ENCODE measurements around the gene DSC1.

The DSC1 gene

GRCh38 chr18:31143025-31143424 lies 19.6 kb downstream of the DSC1 start:
- Histone ChIP-seq H3K4me2 (ENCODE audit: low read length) (no peak overlapping the region), H2AFZ (ENCODE audit: low read length) (no peak overlapping the region), H3K79me2 (ENCODE audit: insufficient read depth, low read length) (no peaks in the 10 kb centered on the region), H3K27me3 (ENCODE audit: insufficient read depth, low read length) (no peaks in the 10 kb centered on the region), H3K9ac (ENCODE audit: low read length) (no peak overlapping the region), H3K9me3 (ENCODE audit: low read length) (no peaks in the 10 kb centered on the region), H3K36me3 (ENCODE audit: insufficient read depth, low read length) (no peaks in the 10 kb centered on the region), H3K4me1 (ENCODE audit: insufficient read depth, low read length, severe bottlenecking) (no peaks in the 10 kb centered on the region), H3K27ac (ENCODE audit: low read depth, low read length, poor library complexity, severe bottlenecking) (no peak overlapping the region), H3F3A (ENCODE audit: insufficient read depth, low read length) (no peaks in the 10 kb centered on the region), H4K20me1 (ENCODE audit: insufficient read depth, low read length) (no peaks in the 10 kb centered on the region), H3K4me3 (ENCODE audit: low read depth, low read length, poor library complexity, severe bottlenecking) (no peak overlapping the region), H3K9me2 (ENCODE audit: low read depth, low read length) (no peaks in the 10 kb centered on the region)
- TF ChIP-seq, protein P1, sequence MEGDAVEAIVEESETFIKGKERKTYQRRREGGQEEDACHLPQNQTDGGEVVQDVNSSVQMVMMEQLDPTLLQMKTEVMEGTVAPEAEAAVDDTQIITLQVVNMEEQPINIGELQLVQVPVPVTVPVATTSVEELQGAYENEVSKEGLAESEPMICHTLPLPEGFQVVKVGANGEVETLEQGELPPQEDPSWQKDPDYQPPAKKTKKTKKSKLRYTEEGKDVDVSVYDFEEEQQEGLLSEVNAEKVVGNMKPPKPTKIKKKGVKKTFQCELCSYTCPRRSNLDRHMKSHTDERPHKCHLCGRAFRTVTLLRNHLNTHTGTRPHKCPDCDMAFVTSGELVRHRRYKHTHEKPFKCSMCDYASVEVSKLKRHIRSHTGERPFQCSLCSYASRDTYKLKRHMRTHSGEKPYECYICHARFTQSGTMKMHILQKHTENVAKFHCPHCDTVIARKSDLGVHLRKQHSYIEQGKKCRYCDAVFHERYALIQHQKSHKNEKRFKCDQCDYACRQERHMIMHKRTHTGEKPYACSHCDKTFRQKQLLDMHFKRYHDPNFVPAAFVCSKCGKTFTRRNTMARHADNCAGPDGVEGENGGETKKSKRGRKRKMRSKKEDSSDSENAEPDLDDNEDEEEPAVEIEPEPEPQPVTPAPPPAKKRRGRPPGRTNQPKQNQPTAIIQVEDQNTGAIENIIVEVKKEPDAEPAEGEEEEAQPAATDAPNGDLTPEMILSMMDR (IDR thresholded peaks at IDR 0.05; ENCODE audit: low read length), result no peak
- no peak for TF ChIP-seq EZH2 (IDR thresholded peaks at IDR 0.05; ENCODE audit: borderline replicate concordance, low read length)

DNA sequence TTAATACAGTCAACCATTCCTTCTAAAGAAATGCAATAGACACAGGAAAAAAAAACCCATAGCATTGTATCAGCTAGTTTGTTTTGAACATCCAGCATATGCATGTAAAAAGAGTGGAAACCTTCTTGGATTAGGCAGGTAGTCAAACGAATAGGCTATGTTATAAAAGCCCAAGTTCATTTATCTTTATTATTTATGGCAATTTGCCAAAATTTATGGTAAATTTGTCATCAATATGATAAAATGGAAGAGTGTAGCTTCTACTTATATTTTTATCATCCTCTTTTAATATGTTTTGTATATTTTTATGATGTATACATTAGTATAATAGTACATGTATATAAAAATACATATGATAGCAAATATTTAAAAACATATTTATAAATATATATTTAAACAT lies 23.9 kb downstream of the DSC1 start:
- Histone ChIP-seq H3K9me2 (ENCODE audit: low read depth, low read length) (no peaks in the 10 kb centered on the region), H3K27ac (ENCODE audit: low read depth, low read length, poor library complexity, severe bottlenecking) (no peak overlapping the region), H3K4me3 (ENCODE audit: low read depth, low read length, poor library complexity, severe bottlenecking) (no peak overlapping the region), H3K4me1 (ENCODE audit: insufficient read depth, low read length, severe bottlenecking) (no peaks in the 10 kb centered on the region), H3F3A (ENCODE audit: insufficient read depth, low read length) (no peaks in the 10 kb centered on the region), H3K4me2 (ENCODE audit: low read length) (no peak overlapping the region), H2AFZ (ENCODE audit: low read length) (no peak overlapping the region), H3K9ac (ENCODE audit: low read length) (no peak overlapping the region), H4K20me1 (ENCODE audit: insufficient read depth, low read length) (no peaks in the 10 kb centered on the region), H3K27me3 (ENCODE audit: insufficient read depth, low read length) (no peaks in the 10 kb centered on the region), H3K9me3 (ENCODE audit: low read length) (no peaks in the 10 kb centered on the region), H3K79me2 (ENCODE audit: insufficient read depth, low read length) (no peaks in the 10 kb centered on the region), H3K36me3 (ENCODE audit: insufficient read depth, low read length) (no peaks in the 10 kb centered on the region)
- TF ChIP-seq EZH2 (IDR thresholded peaks at IDR 0.05; ENCODE audit: borderline replicate concordance, low read length), result no peak
- TF ChIP-seq, protein P1 (IDR thresholded peaks at IDR 0.05; ENCODE audit: low read length), result no peak

DNA sequence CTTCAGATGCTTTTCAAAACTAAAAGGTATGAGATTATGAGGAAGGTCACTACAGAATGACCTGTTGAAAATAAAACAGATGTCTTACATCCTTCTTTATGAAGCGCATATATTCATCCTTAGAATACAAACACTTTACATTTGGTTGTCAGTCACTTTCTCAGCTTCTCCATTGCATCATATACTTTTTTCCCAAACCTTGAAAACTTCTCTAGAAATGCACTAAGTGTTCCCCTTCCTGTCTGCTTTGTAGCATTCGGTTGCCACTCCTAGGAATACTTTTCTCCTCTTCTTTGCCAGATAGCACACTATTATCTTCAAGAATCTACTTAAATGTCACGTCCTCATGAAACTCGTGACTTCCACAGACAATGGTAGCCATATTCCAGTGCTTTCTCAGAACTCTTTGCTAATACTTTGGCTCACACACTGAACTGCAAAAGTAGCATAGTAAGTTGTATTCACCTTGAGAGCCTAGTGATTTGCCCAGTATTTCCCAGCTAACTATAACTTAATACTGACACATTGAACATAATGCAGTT lies 27.6 kb downstream of the DSC1 start:
- Histone ChIP-seq H3F3A (ENCODE audit: insufficient read depth, low read length) (no peaks in the 10 kb centered on the region), H3K4me1 (ENCODE audit: insufficient read depth, low read length, severe bottlenecking) (no peaks in the 10 kb centered on the region), H3K79me2 (ENCODE audit: insufficient read depth, low read length) (no peaks in the 10 kb centered on the region), H3K4me2 (ENCODE audit: low read length) (no peak overlapping the region), H3K27ac (ENCODE audit: low read depth, low read length, poor library complexity, severe bottlenecking) (no peak overlapping the region), H3K9me2 (ENCODE audit: low read depth, low read length) (no peaks in the 10 kb centered on the region), H3K4me3 (ENCODE audit: low read depth, low read length, poor library complexity, severe bottlenecking) (no peak overlapping the region), H2AFZ (ENCODE audit: low read length) (no peak overlapping the region), H3K9me3 (ENCODE audit: low read length) (no peaks in the 10 kb centered on the region), H3K36me3 (ENCODE audit: insufficient read depth, low read length) (no peaks in the 10 kb centered on the region), H3K9ac (ENCODE audit: low read length) (no peak overlapping the region), H4K20me1 (ENCODE audit: insufficient read depth, low read length) (no peaks in the 10 kb centered on the region), H3K27me3 (ENCODE audit: insufficient read depth, low read length) (no peaks in the 10 kb centered on the region)
- TF ChIP-seq, protein P1 (IDR thresholded peaks at IDR 0.05; ENCODE audit: low read length), result no peak
- no peak for TF ChIP-seq EZH2 (IDR thresholded peaks at IDR 0.05; ENCODE audit: borderline replicate concordance, low read length)
